Fibroblast of lung (primary cell): ENCODE data around the gene SLC25A25. TPM values are rescaled to one million over a fixed set of nuclear protein-coding genes. Genes with fewer than 3 reads are reported as not detected.
A peak's percentile ranks its signal among the peaks of the same experiment; 100 is the strongest.
"Not testable (repeated sequence)": the region's sequence is repeated elsewhere in the genome, so short reads cannot be mapped to it uniquely, and the experiment has no call there.

Source experiments
- DNase-seq, 2 donors: peaks; one replicate each; pipeline versions ENCODE4 v3.0.0 to v3.0.0-alpha.2; 2010; ENCODE audit warnings: low read depth in 2 of 2
- H2AFZ ChIP-seq: 2 replicates; pipeline ENCODE4 v1.5.1; 2012; ENCODE audit warnings: low read length, control low read depth, inconsistent platforms
- H3K27ac ChIP-seq: 2 replicates; pipeline ENCODE4 v1.5.1; 2011; ENCODE audit warnings: low read length, control low read depth; ENCODE audit not compliant: insufficient read depth
- H3K27me3 ChIP-seq: 2 replicates; pipeline ENCODE4 v1.5.1; 2011; ENCODE audit warnings: mild to moderate bottlenecking, low read length; ENCODE audit not compliant: control insufficient read depth, insufficient read depth
- H3K36me3 ChIP-seq: 2 replicates; pipeline ENCODE4 v1.5.1; 2011; ENCODE audit warnings: low read length; ENCODE audit not compliant: control insufficient read depth, insufficient read depth
- H3K4me1 ChIP-seq: 2 replicates; pipeline ENCODE4 v1.5.1; 2011; ENCODE audit warnings: low read length; ENCODE audit not compliant: control insufficient read depth, insufficient read depth; ENCODE audit errors: extremely low read depth
- H3K4me2 ChIP-seq: 2 replicates; pipeline ENCODE4 v1.5.1; 2011; ENCODE audit warnings: low read length, control low read depth; ENCODE audit not compliant: insufficient read depth; ENCODE audit errors: extremely low read depth
- H3K4me3 ChIP-seq, 4 experiments: fragments of 200-600 bp in 1 of 4; sonication (generic) in 1 of 4; replicated peaks in 1 of 4; 2 replicates each; pipeline ENCODE4 v1.5.1; 2011 to 2016; ENCODE audit warnings: low read length in 4 of 4, low read depth in 3 of 4, mild to moderate bottlenecking in 3 of 4, control low read depth in 2 of 4, inconsistent platforms in 1 of 4, mixed read lengths in 1 of 4; ENCODE audit not compliant: insufficient read depth in 1 of 4; ENCODE audit errors: control extremely low read depth in 1 of 4
- H3K79me2 ChIP-seq: 2 replicates; pipeline ENCODE4 v1.5.1; 2012; ENCODE audit warnings: mild to moderate bottlenecking, low read length, inconsistent platforms; ENCODE audit not compliant: control insufficient read depth, insufficient read depth
- H3K9ac ChIP-seq: 2 replicates; pipeline ENCODE4 v1.5.1; 2011; ENCODE audit warnings: mild to moderate bottlenecking, low read length, control low read depth; ENCODE audit not compliant: insufficient read depth
- H3K9me3 ChIP-seq: 2 replicates; pipeline ENCODE4 v1.5.1; 2012; ENCODE audit warnings: low read depth, low read length; ENCODE audit not compliant: control insufficient read depth, insufficient read depth
- H4K20me1 ChIP-seq: 2 replicates; pipeline ENCODE4 v1.5.1; 2011; ENCODE audit warnings: low read length; ENCODE audit not compliant: control insufficient read depth, insufficient read depth; ENCODE audit errors: extremely low read depth
- EZH2 ChIP-seq: IDR thresholded peaks from 2 replicates; pipeline ENCODE4 v1.5.1; 2012; ENCODE audit warnings: low read length, control low read depth, mild to moderate bottlenecking; ENCODE audit errors: missing control alignments
- polyA plus RNA-seq, 2 donors: library from polyadenylated mRNA; depleted of rRNA in 1 of 2; stranded (reverse) in 1 of 2; unstranded in 1 of 2; fragments of >200 nt; gene quantifications; 2 replicates each; pipeline ENCODE4 v1.2.1, GENCODE V29; 2011 to 2012; ENCODE audit warnings: missing spikeins in 1 of 2
- total RNA-seq: library from RNA; depleted of rRNA; stranded (reverse); fragments of >200 nt; gene quantifications from 2 replicates; pipeline ENCODE4 v1.2.1, GENCODE V29; 2014
- TF ChIP-seq, protein P1 (sequence below), 2 donors: IDR thresholded peaks in 1 of 2; conservative IDR thresholded peaks in 1 of 2; 1 replicate in 1 of 2; 2 replicates in 1 of 2; pipeline ENCODE4 v1.5.1; 2011 to 2012; ENCODE audit warnings: low read length in 2 of 2, control low read depth in 1 of 2, inconsistent platforms in 1 of 2, low read depth in 1 of 2, mild to moderate bottlenecking in 1 of 2

The SLC25A25 gene
- total and polyA plus RNA-seq, 2 donors (not counting 1 experiment from before 2014, with no cell fraction given): 14.0 to 30.7 TPM

DNA sequence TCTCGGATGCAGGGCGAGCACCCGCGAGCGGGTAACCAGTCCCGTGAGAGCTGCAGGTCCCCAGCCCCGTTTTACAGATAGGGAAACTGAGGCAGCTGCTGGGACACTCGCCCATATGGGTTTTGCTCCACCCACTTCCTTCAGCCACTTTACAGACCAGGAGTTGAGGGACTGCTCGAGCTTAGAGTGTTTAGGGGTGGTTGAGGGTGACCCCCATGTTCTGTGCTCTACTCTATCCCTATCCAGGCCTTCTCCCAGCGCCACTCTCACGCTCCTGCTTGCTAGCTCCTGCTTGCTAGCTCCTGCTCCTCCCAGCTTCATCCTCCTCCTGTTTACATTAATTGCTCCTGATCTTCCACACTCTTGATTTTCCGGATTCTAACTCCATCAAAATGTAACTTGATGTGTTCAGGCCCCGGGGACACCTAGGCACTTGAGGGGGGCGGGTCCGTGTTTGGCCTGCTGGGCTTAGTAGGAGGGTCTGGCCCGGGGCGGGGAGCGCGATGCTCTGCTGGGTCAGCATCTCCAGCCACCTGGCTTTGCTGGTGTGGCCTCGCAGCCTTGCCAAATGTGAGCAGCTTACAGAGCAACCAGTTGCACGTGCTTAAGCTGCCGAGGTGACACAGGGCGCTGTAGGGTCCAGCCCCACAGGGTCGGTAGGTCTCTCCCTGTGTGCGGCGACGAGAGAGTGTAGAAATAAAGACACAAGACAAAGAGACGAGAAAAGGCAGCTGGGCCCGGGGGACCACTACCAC, 61.0 kb downstream of the SLC25A25 start:
- Histone ChIP-seq H3K36me3 (no peaks in the 10 kb centered on the region), H3K4me1 (peaks cover 13% of the 10 kb centered on the region), H3K4me3 (peak overlapping the region; percentile 75 to 93 (median 88)), H3K9ac (peak overlapping the region; percentile 98), H3K79me2 (peaks cover 10% of the 10 kb centered on the region), H3K27me3 (peaks cover 13% of the 10 kb centered on the region), H2AFZ (peak overlapping the region; percentile 93), H3K9me3 (no peaks in the 10 kb centered on the region), H3K27ac (peak overlapping the region; percentile 95), H4K20me1 (no peaks in the 10 kb centered on the region), H3K4me2 (peak overlapping the region; percentile 95)
- no peak for TF ChIP-seq EZH2
- TF ChIP-seq, protein P1, sequence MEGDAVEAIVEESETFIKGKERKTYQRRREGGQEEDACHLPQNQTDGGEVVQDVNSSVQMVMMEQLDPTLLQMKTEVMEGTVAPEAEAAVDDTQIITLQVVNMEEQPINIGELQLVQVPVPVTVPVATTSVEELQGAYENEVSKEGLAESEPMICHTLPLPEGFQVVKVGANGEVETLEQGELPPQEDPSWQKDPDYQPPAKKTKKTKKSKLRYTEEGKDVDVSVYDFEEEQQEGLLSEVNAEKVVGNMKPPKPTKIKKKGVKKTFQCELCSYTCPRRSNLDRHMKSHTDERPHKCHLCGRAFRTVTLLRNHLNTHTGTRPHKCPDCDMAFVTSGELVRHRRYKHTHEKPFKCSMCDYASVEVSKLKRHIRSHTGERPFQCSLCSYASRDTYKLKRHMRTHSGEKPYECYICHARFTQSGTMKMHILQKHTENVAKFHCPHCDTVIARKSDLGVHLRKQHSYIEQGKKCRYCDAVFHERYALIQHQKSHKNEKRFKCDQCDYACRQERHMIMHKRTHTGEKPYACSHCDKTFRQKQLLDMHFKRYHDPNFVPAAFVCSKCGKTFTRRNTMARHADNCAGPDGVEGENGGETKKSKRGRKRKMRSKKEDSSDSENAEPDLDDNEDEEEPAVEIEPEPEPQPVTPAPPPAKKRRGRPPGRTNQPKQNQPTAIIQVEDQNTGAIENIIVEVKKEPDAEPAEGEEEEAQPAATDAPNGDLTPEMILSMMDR (conservative IDR thresholded peaks at IDR 0.05 in 1 of 2, IDR thresholded peaks at IDR 0.05 in 1 of 2; ENCODE audit: low read depth in 1 of 2, low read length in 2 of 2): no peak
- DNase-seq: no peak

- H3K4me2 ChIP-seq, DNase-seq, H2AFZ ChIP-seq, H3K9me3 ChIP-seq, H3K27ac ChIP-seq, H3K79me2 ChIP-seq, H3K36me3 ChIP-seq, H4K20me1 ChIP-seq, H3K9ac ChIP-seq, H3K4me3 ChIP-seq: not testable (repeated sequence)
- TF ChIP-seq, protein P1 (conservative IDR thresholded peaks at IDR 0.05 in 1 of 2, IDR thresholded peaks at IDR 0.05 in 1 of 2; ENCODE audit: low read depth in 1 of 2, low read length in 2 of 2): peak in 1 of 2 donors; percentile 9
- peaks cover 12% of the 10 kb centered on the region for H3K4me1 ChIP-seq
- peaks cover 13% of the 10 kb centered on the region for H3K27me3 ChIP-seq
Observed at GRCh38 chr9:128129976-128130590, 62.1 kb downstream of the SLC25A25 start.

GRCh38 chr9:128130651-128131050, 62.6 kb downstream of the SLC25A25 start:
- H3K4me2 ChIP-seq, H3K4me1 ChIP-seq, H3K36me3 ChIP-seq, H2AFZ ChIP-seq, H3K4me3 ChIP-seq, H3K9ac ChIP-seq, H4K20me1 ChIP-seq, DNase-seq, H3K27ac ChIP-seq, H3K9me3 ChIP-seq, H3K79me2 ChIP-seq: not testable (repeated sequence)
- H3K27me3 ChIP-seq: peaks cover 16% of the 10 kb centered on the region
